ENCODE results near the gene COBL.

GRCh38 chr7:51314726-51315125 lies 1.9 kb downstream of the COBL start:
- TF ChIP-seq CTCF (conservative IDR thresholded peaks at IDR 0.05; ENCODE audit: low read depth, low read length), result no peak
- no peak for TF ChIP-seq EZH2 (IDR thresholded peaks at IDR 0.05; ENCODE audit: low read length, unreplicated experiment)
- no peak for TF ChIP-seq EZH2phosphoT487 (IDR thresholded peaks at IDR 0.05; ENCODE audit: borderline replicate concordance, low read length)

All from PC-3 (cell line).